Liver (tissue), 9 donors: Measurements from ENCODE around the gene CSKMT. TPM values are rescaled to one million over a fixed set of nuclear protein-coding genes. Genes with fewer than 3 reads are reported as not detected.
"Not testable (repeated sequence)": the region's sequence is repeated elsewhere in the genome, so short reads cannot be mapped to it uniquely, and the experiment has no call there.

Experiments used
- DNase-seq: peaks from one replicate; pipeline ENCODE4 v3.0.0-alpha.2; 2017; ENCODE audit warnings: low spot score
- H3K27ac ChIP-seq, 2 donors: one replicate each; pipeline ENCODE4 v1.7.0; 2013; ENCODE audit warnings: inconsistent platforms in 2 of 2, low read length in 2 of 2, control low read depth in 1 of 2, low read depth in 1 of 2, mild to moderate bottlenecking in 1 of 2
- H3K27me3 ChIP-seq, 4 donors: one replicate each; pipeline versions ENCODE4 v1.6.1 to v1.7.0; 2013; ENCODE audit warnings: low read length in 3 of 4, inconsistent platforms in 1 of 4, mild to moderate bottlenecking in 1 of 4, moderate library complexity in 1 of 4; ENCODE audit not compliant: control insufficient read depth in 4 of 4, insufficient read depth in 4 of 4
- H3K36me3 ChIP-seq, 4 donors: one replicate each; pipeline versions ENCODE4 v1.6.1 to v1.7.0; 2013; ENCODE audit warnings: low read length in 3 of 4, mild to moderate bottlenecking in 3 of 4, low read depth in 1 of 4, moderate library complexity in 1 of 4; ENCODE audit not compliant: control insufficient read depth in 4 of 4, insufficient read depth in 3 of 4
- H3K4me1 ChIP-seq, 4 donors: one replicate each; pipeline versions ENCODE4 v1.6.1 to v1.7.0; 2013; ENCODE audit warnings: low read length in 3 of 4, mild to moderate bottlenecking in 3 of 4, moderate library complexity in 1 of 4; ENCODE audit not compliant: control insufficient read depth in 4 of 4, insufficient read depth in 4 of 4
- H3K4me3 ChIP-seq, 3 donors: one replicate each; pipeline versions ENCODE4 v1.6.1 to v1.7.0; 2013; ENCODE audit warnings: low read length in 3 of 3, control low read depth in 1 of 3, low read depth in 1 of 3, mild to moderate bottlenecking in 1 of 3
- H3K9ac ChIP-seq, 2 donors: one replicate each; pipeline ENCODE4 v1.7.0; 2013; ENCODE audit warnings: low read length in 2 of 2, mild to moderate bottlenecking in 2 of 2, moderate library complexity in 2 of 2, control low read depth in 1 of 2, low read depth in 1 of 2
- H3K9me3 ChIP-seq, 4 donors: one replicate each; pipeline versions ENCODE4 v1.6.1 to v1.7.0; 2013; ENCODE audit warnings: low read length in 3 of 4; ENCODE audit not compliant: control insufficient read depth in 4 of 4
- GABPA ChIP-seq, 2 donors: IDR thresholded peaks in 1 of 2; conservative IDR thresholded peaks in 1 of 2; 2 replicates each; pipeline ENCODE4 v1.6.1; 2016; ENCODE audit warnings: antibody characterized with exemption in 2 of 2, mild to moderate bottlenecking in 1 of 2, moderate library complexity in 1 of 2
- RXRA ChIP-seq, 2 donors: IDR thresholded peaks; 2 replicates each; pipeline ENCODE4 v1.6.1; 2017 to 2018; ENCODE audit warnings: antibody characterized with exemption in 2 of 2, mild to moderate bottlenecking in 1 of 2
- TAF1 ChIP-seq: conservative IDR thresholded peaks from 2 replicates; pipeline ENCODE4 v1.6.1; 2016; ENCODE audit warnings: antibody characterized with exemption, mild to moderate bottlenecking
- ZBTB33 ChIP-seq: IDR thresholded peaks from 2 replicates; pipeline ENCODE4 v1.6.1; 2016; ENCODE audit warnings: antibody characterized with exemption
- WGBS: extraction: QIAGEN DNeasy Blood & Tissue Kit; methylation state at CpG from one replicate; pipeline ENCODE4 v1.1.7; 2013; 5-methylcytosine and 5-hydroxymethylcytosine counted together
- polyA plus RNA-seq, 2 donors: library from polyadenylated mRNA; stranded (reverse) in 1 of 2; unstranded in 1 of 2; fragments of 200-250 nt in 1 of 2; fragments of >200 nt in 1 of 2; fragmentation: Nextera tagmentation in 1 of 2; extraction: Ambion mirVana in 1 of 2; gene quantifications; one replicate each; pipeline versions ENCODE4 v1.2.1 to v1.2.3, GENCODE V29; 2013 to 2015
- total RNA-seq, 2 donors: library from RNA; depleted of rRNA; stranded (reverse); fragments of >200 nt; gene quantifications; one replicate each; pipeline ENCODE4 v1.2.3, GENCODE V29; 2014
- donor health status: healthy.
- donor health status: healthy.
- donor health status: healthy.
- donor health status: healthy.
- donor health status: healthy.

The CSKMT gene
- total and polyA plus RNA-seq, 4 donors, result 1.8 to 2.5 (median 2.3) TPM

GRCh38 chr11:62687508-62688396 lies 22.6 kb downstream of the CSKMT start:
- Histone ChIP-seq H3K9ac (no peak overlapping the region), H3K36me3 (peaks cover 6 to 22% (median 17%) of the 10 kb centered on the region in 4 donors), H3K4me3 (peak overlapping the region in 1 of 3 donors; percentile 27)

DNA sequence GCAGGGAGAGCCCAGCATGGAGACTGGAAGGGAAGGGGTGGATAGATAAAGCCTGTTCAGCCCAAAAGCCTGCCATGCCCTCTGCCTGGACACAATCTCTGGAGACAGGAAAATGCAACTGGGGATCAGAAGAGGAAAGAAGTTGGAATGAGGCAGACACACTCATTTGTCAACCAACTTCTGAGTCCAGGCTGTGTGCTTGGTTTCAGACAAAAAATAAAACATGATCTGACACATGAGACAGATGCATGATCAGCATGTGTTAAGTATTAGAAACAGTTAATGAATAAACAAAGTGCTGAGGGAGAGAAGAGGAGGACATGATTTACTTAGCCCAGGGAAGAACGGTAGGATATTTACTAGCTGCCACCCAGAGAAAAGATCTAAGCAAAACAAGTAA lies 23.4 kb downstream of the CSKMT start:
- no peak overlapping the region for H3K4me3 ChIP-seq
- H3K9ac ChIP-seq, result no peak overlapping the region

More at GRCh38 chr11:62687508-62688396, 22.6 kb downstream of the CSKMT start:
- H3K4me1 ChIP-seq, result peaks cover 0 to 8% (median 3%) of the 10 kb centered on the region in 4 donors
- H3K27me3 ChIP-seq, result no peaks in the 10 kb centered on the region
- 33% methylated on average over 74 of the region's 74 CpGs for WGBS
- H3K27ac ChIP-seq, result no peak overlapping the region
- DNase-seq, result no peak
- no peaks in the 10 kb centered on the region for H3K9me3 ChIP-seq
- no peak for TF ChIP-seq RXRA (IDR thresholded peaks at IDR 0.05)

DNA sequence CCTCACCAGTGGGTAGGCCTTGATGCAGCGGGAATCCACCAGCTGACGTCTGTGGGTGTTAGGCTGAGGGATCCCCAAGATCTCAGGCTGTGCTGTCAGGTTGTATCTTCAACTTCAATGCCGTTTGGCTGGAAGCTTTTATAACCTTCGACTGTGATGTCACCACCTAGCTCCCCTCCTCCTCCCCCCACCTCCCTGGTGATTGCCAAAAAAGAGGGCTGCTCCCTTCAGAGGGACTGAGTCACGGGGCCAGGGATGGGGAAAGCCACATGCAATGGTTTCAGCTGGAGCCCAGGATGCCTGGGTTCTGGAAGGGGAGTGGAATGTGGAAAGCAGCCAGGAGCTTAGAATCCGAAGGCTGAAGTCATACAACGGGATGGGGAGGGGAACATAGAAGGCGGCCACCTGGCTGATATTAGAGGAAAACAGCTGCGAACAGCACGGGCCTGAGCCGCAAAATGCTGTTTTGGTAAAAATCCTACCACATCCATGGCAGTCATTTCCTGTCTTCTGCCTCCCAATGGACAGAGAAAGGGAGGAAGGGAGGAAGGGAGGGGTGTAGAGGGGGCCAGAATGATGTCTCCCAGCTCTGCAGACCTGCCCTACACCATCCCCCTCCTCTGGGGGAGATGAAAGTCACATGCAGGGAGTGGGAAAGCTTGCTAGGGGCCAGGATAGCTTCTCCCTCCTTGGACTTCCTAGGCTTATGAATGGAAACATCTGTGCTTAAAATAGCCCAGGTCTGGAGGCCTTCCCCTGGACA lies 24.5 kb downstream of the CSKMT start, which contains the start of gene LRRN4CL:
Gene LRRN4CL, minus strand, starts transcription at position 110 of the 763 bp plus-strand sequence. CDS start 1,022 bp downstream, outside the sequence.
- Histone ChIP-seq H3K27ac (no peak within 1 kb of the TSS), H3K36me3 (peaks cover 6 to 24% (median 18%) of the 10 kb centered on the region in 4 donors), H3K27me3 (no peaks in the 10 kb centered on the region), H3K9me3 (no peaks in the 10 kb centered on the region), H3K4me3 (no peak within 1 kb of the TSS), H3K9ac (no peak within 1 kb of the TSS), H3K4me1 (peaks cover 0 to 10% (median 3%) of the 10 kb centered on the region in 4 donors)
- TF ChIP-seq ZBTB33 (no peak), TAF1 (no peak)
- WGBS, result 76% methylated on average over 11 of the region's 11 CpGs
- no peak for DNase-seq

More for the DNA sequence above, 23.4 kb downstream of the CSKMT start:
- DNase-seq, result no peak
- H3K9me3 ChIP-seq, result no peaks in the 10 kb centered on the region
- no peaks in the 10 kb centered on the region for H3K27me3 ChIP-seq
- peaks cover 6 to 24% (median 18%) of the 10 kb centered on the region in 4 donors for H3K36me3 ChIP-seq
- no peak overlapping the region for H3K27ac ChIP-seq
- 35% methylated on average over 1 of the region's 1 CpG for WGBS
- TF ChIP-seq GABPA (IDR thresholded peaks at IDR 0.05 in 1 of 2, conservative IDR thresholded peaks at IDR 0.05 in 1 of 2), result no peak
- peaks cover 0 to 8% (median 3%) of the 10 kb centered on the region in 4 donors for H3K4me1 ChIP-seq

- H3K4me3 ChIP-seq, H3K27me3 ChIP-seq, H3K9me3 ChIP-seq, H3K4me1 ChIP-seq, H3K9ac ChIP-seq, H3K27ac ChIP-seq, DNase-seq: not testable (repeated sequence)
- peaks cover 6 to 24% (median 18%) of the 10 kb centered on the region in 4 donors for H3K36me3 ChIP-seq
- WGBS, result 81% methylated on average over 4 of the region's 4 CpGs
These were observed 28.5 kb downstream of the CSKMT start for GRCh38 chr11:62693624-62694023.
